Hepatocyte (in vitro differentiated cells): ENCODE results near the gene C4A. TPM values are rescaled to one million over a fixed set of nuclear protein-coding genes. Genes with fewer than 3 reads are reported as not detected.

ENCODE experiments used
- DNase-seq: peaks from one replicate; pipeline ENCODE4 v3.0.0-alpha.2; 2016; ENCODE audit warnings: low spot score
- H2AFZ ChIP-seq: fragments of 200-600 bp; sonication (generic); 2 replicates; pipeline ENCODE4 v1.6.0; 2016; ENCODE audit warnings: antibody characterized with exemption, mild to moderate bottlenecking
- H3K27ac ChIP-seq: fragments of 200-600 bp; sonication (generic); 2 replicates; pipeline ENCODE4 v1.5.1; 2016; ENCODE audit warnings: mild to moderate bottlenecking
- H3K27me3 ChIP-seq: fragments of 200-600 bp; sonication (generic); 2 replicates; pipeline ENCODE4 v1.6.1; 2016
- H3K36me3 ChIP-seq: fragments of 200-600 bp; sonication (generic); replicated peaks from 2 replicates; pipeline ENCODE4 v1.5.1; 2016; ENCODE audit warnings: low read depth; ENCODE audit not compliant: insufficient read depth
- H3K4me1 ChIP-seq: fragments of 200-600 bp; sonication (generic); 2 replicates; pipeline ENCODE4 v1.5.1; 2016; ENCODE audit warnings: mild to moderate bottlenecking, moderate library complexity; ENCODE audit not compliant: insufficient read depth
- H3K4me2 ChIP-seq: fragments of 200-600 bp; sonication (generic); 2 replicates; pipeline ENCODE4 v1.6.0; 2016
- H3K4me3 ChIP-seq: fragments of 200-600 bp; sonication (generic); 2 replicates; pipeline ENCODE4 v1.5.1; 2016; ENCODE audit warnings: mild to moderate bottlenecking
- H3K79me2 ChIP-seq: fragments of 200-600 bp; sonication (generic); 2 replicates; pipeline ENCODE4 v1.6.0; 2017; ENCODE audit warnings: mild to moderate bottlenecking
- H3K9me2 ChIP-seq: fragments of 200-600 bp; sonication (generic); replicated peaks from 2 replicates; pipeline ENCODE4 v1.6.0; 2017; ENCODE audit warnings: mild to moderate bottlenecking; ENCODE audit not compliant: insufficient read depth
- H3K9me3 ChIP-seq: fragments of 200-600 bp; sonication (generic); 2 replicates; pipeline ENCODE4 v1.5.1; 2016; ENCODE audit warnings: low read depth, mild to moderate bottlenecking
- H4K20me1 ChIP-seq: fragments of 200-600 bp; sonication (generic); 2 replicates; pipeline ENCODE4 v1.6.0; 2016; ENCODE audit warnings: mild to moderate bottlenecking; ENCODE audit not compliant: insufficient read depth, poor library complexity, severe bottlenecking
- CTCF ChIP-seq: fragments of 200-600 bp; sonication (generic); IDR thresholded peaks from 2 replicates; pipeline ENCODE4 v1.5.1; 2016; ENCODE audit warnings: antibody characterized with exemption, mild to moderate bottlenecking; ENCODE audit not compliant: poor library complexity
- EZH2 ChIP-seq: fragments of 200-600 bp; sonication (generic); IDR thresholded peaks from 2 replicates; pipeline ENCODE4 v1.6.1; 2016; ENCODE audit warnings: antibody characterized with exemption, mild to moderate bottlenecking, borderline replicate concordance
- EZH2phosphoT487 ChIP-seq: fragments of 200-600 bp; sonication (generic); IDR thresholded peaks from one replicate; pipeline ENCODE4 v1.6.1; 2018; ENCODE audit warnings: antibody characterized with exemption, mild to moderate bottlenecking, low read depth, moderate library complexity; ENCODE audit not compliant: unreplicated experiment, severe bottlenecking
- WGBS: methylation state at CpG from one replicate; pipeline ENCODE4 v1.1.6; 2016; ENCODE audit warnings: low lambda C conversion rate; ENCODE audit errors: missing lambda C conversion rate; 5-methylcytosine and 5-hydroxymethylcytosine counted together
- polyA plus RNA-seq: library from polyadenylated mRNA; unstranded; fragments of >200 nt; fragmentation: Nextera tagmentation; extraction: Ambion mirVana; gene quantifications from 2 replicates; pipeline ENCODE4 v1.2.1, GENCODE V29; 2016
- total RNA-seq: library from RNA; depleted of rRNA; stranded (reverse); fragments of >200 nt; gene quantifications from 2 replicates; pipeline ENCODE4 v1.2.3, GENCODE V29; 2014

The C4A gene
- total and polyA plus RNA-seq, 2 experiments from 2014 or later, result 66.8 to 74.4 TPM

DNA sequence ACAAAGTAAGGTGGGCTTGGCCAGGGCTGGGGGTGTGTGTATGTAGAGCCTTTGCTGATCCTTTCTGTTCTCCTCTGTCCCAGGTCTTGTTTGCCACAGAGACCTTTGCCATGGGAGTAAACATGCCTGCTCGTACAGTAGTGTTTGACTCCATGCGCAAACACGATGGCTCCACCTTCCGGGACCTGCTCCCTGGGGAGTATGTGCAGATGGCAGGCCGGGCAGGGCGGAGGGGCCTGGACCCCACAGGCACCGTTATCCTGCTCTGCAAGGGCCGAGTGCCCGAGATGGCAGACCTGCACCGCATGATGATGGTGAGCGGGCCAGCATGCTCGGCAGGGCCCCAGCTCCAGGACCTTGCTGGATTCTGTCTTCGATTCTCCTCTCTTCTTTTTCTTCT, 16.2 kb upstream of the C4A start:
- peaks cover 7% of the 10 kb centered on the region for H3K79me2 ChIP-seq
- H3K27ac ChIP-seq, result no peak overlapping the region
- no peaks in the 10 kb centered on the region for H3K9me2 ChIP-seq
- no peaks in the 10 kb centered on the region for H3K36me3 ChIP-seq
- no peaks in the 10 kb centered on the region for H3K9me3 ChIP-seq
- no peak for TF ChIP-seq EZH2
- TF ChIP-seq EZH2phosphoT487, result no peak
- no peak for TF ChIP-seq CTCF
- peaks cover 4% of the 10 kb centered on the region for H3K4me1 ChIP-seq
- no peak overlapping the region for H3K4me2 ChIP-seq
- H4K20me1 ChIP-seq, result no peaks in the 10 kb centered on the region
- 89% methylated on average over 13 of the region's 13 CpGs for WGBS
- H3K27me3 ChIP-seq, result no peaks in the 10 kb centered on the region
- no peak overlapping the region for H3K4me3 ChIP-seq
- DNase-seq, result no peak
- no peak overlapping the region for H2AFZ ChIP-seq

GRCh38 chr6:31966506-31966905, 15.4 kb upstream of the C4A start:
- H3K9me2 ChIP-seq, result no peaks in the 10 kb centered on the region
- no peaks in the 10 kb centered on the region for H3K36me3 ChIP-seq
- H3K27ac ChIP-seq, result no peak overlapping the region
- H3K4me2 ChIP-seq, result no peak overlapping the region
- H3K9me3 ChIP-seq, result no peaks in the 10 kb centered on the region
- no peaks in the 10 kb centered on the region for H3K27me3 ChIP-seq
- WGBS, result 97% methylated on average over 7 of the region's 7 CpGs
- H3K4me3 ChIP-seq, result no peak overlapping the region
- H4K20me1 ChIP-seq, result no peaks in the 10 kb centered on the region
- H2AFZ ChIP-seq, result no peak overlapping the region
- peaks cover 11% of the 10 kb centered on the region for H3K4me1 ChIP-seq
- H3K79me2 ChIP-seq, result peaks cover 11% of the 10 kb centered on the region
- no peak for DNase-seq
- TF ChIP-seq CTCF, result no peak
- TF ChIP-seq EZH2phosphoT487, result no peak
- no peak for TF ChIP-seq EZH2

DNA sequence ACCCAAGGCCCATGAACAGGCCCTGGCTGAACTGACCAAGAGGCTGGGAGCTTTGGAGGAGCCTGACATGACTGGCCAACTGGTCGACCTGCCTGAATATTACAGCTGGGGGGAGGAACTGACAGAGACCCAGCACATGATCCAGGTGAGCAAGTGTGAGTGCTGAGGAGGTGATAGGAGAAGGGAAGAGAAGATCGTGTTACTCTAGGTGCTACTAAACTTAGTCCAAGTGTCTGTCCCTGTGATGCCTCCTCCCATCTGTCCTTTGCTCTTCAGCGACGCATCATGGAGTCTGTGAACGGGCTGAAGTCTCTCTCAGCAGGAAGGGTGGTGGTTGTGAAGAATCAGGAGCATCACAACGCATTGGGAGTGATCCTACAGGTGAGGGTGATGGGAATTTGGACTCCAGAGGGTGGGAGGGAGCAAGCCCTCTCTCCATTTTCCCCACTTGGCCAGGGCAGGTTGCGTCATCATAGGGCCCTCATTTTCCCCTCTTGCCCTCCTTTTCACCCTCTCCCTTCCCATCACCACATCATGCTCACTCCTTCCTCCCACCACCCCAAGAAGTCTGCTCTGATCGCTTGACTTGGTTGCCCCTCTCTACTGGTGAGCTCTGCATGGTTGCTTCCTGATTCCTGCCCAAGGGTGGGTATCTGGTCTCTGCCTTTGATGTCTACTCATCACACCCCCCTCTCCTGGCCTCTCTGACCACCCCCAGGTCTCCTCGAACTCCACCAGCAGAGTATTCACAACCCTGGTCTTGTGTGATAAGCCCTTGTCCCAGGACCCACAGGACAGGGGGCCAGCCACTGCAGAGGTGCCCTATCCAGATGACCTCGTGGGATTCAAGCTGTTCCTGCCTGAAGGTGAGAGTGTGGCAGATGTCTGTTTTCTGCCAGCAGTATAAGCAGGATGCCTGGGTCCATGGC, 14.6 kb upstream of the C4A start:
- Histone ChIP-seq H3K27ac (no peak overlapping the region), H3K4me3 (no peak overlapping the region), H3K4me2 (no peak overlapping the region), H3K27me3 (no peaks in the 10 kb centered on the region), H3K36me3 (no peaks in the 10 kb centered on the region), H2AFZ (no peak overlapping the region), H3K9me3 (no peaks in the 10 kb centered on the region), H3K4me1 (peaks cover 11% of the 10 kb centered on the region), H3K9me2 (no peaks in the 10 kb centered on the region), H3K79me2 (peaks cover 13% of the 10 kb centered on the region), H4K20me1 (no peaks in the 10 kb centered on the region)
- TF ChIP-seq CTCF (no peak), EZH2 (no peak), EZH2phosphoT487 (no peak)
- DNase-seq, result no peak
- WGBS, result 97% methylated on average over 10 of the region's 10 CpGs
